HepG2 (cell line): ENCODE results near the gene SPAG9. TPM values are rescaled to one million over a fixed set of nuclear protein-coding genes. Genes with fewer than 3 reads are reported as not detected.

Experiments used
- ATAC-seq: fragments of 200-7000 bp; cut with Tn5 transposase; 3 replicates; pipeline ENCODE4 v1.9.1; 2020; ENCODE audit warnings: mild to moderate bottlenecking, moderate library complexity
- BruUV-seq: library from RNA; stranded (reverse); fragments of 400-500 nt; replicated peaks from 2 replicates; lab custom pipeline; 2021; lab: Mats Ljungman, UMichigan
- CTCF ChIA-PET: fragments of 300-600 bp; formaldehyde crosslinking; extraction: SDS; loops from one replicate; lab custom pipeline; 2021; ENCODE audit warnings: low total read pairs, inconsistent platforms, low intra/inter-chr PET ratio; lab: Yijun Ruan, JAX
- POLR2A ChIA-PET: fragments of 350-600 bp; sonication (Branson Sonifier 250); formaldehyde crosslinking; loops from one replicate; lab custom pipeline; 2020; ENCODE audit warnings: antibody characterized with exemption, inconsistent platforms; lab: Yijun Ruan, JAX
- DNase-seq: peaks from one replicate; pipeline ENCODE4 v3.0.0-alpha.2; 2015; ENCODE audit warnings: low spot score
- FAIRE-seq: peaks from 3 replicates; lab custom pipeline; 2011; peaks lifted over from hg19 to GRCh38; lab: Jason Lieb, UNC
- H2AFZ ChIP-seq: one replicate; pipeline ENCODE4 v1.6.1; 2011; ENCODE audit warnings: low read length, inconsistent platforms
- H3K27ac ChIP-seq: fragments of 300-600 bp; 3 replicates; pipeline ENCODE4 v1.8.0; 2011; ENCODE audit warnings: mixed run types, mild to moderate bottlenecking, mixed read lengths, low read length, inconsistent platforms; ENCODE audit not compliant: insufficient read depth; ENCODE audit errors: extremely low read length
- H3K27me3 ChIP-seq, 2 experiments: fragments of 200-600 bp in 1 of 2; 2 replicates in 1 of 2; 3 replicates in 1 of 2; pipeline versions ENCODE4 v1.6.0 to v1.8.0; 2011; ENCODE audit warnings: low read length in 2 of 2, mild to moderate bottlenecking in 2 of 2, moderate library complexity in 2 of 2, inconsistent platforms in 1 of 2; ENCODE audit not compliant: insufficient read depth in 2 of 2, control insufficient read depth in 1 of 2
- H3K36me3 ChIP-seq, 2 experiments: fragments of 200-600 bp in 1 of 2; replicated peaks in 1 of 2; 2 replicates in 1 of 2; 3 replicates in 1 of 2; pipeline versions ENCODE4 v1.5.1 to v1.8.0; 2011; ENCODE audit warnings: low read length in 2 of 2, inconsistent platforms in 1 of 2; ENCODE audit not compliant: insufficient read depth in 2 of 2, control insufficient read depth in 1 of 2
- H3K4me1 ChIP-seq: 2 replicates; pipeline ENCODE4 v1.5.1; 2012; ENCODE audit warnings: low read length, inconsistent platforms; ENCODE audit not compliant: insufficient read depth
- H3K4me2 ChIP-seq: 2 replicates; pipeline ENCODE4 v1.6.0; 2011; ENCODE audit warnings: low read depth, low read length, inconsistent platforms
- H3K4me3 ChIP-seq, 3 experiments: fragments of 200-600 bp in 1 of 3; sonication (generic), shearing (Covaris generic) in 1 of 3; replicated peaks in 1 of 3; 2 replicates each; pipeline ENCODE4 v1.5.1; 2011 to 2016; ENCODE audit warnings: low read length in 3 of 3, inconsistent platforms in 2 of 3, low read depth in 2 of 3, mild to moderate bottlenecking in 2 of 3, control low read depth in 1 of 3, mixed read lengths in 1 of 3; ENCODE audit not compliant: insufficient read depth in 1 of 3
- H3K79me2 ChIP-seq: one replicate; pipeline ENCODE4 v1.6.1; 2011; ENCODE audit warnings: low read length, inconsistent platforms; ENCODE audit not compliant: insufficient read depth
- H3K9ac ChIP-seq: 2 replicates; pipeline ENCODE4 v1.6.0; 2011; ENCODE audit warnings: mild to moderate bottlenecking, low read depth, low read length, inconsistent platforms; ENCODE audit not compliant: insufficient read depth
- H3K9me3 ChIP-seq: 2 replicates; pipeline ENCODE4 v1.5.1; 2012; ENCODE audit warnings: mild to moderate bottlenecking, low read length
- H4K20me1 ChIP-seq: 2 replicates; pipeline ENCODE4 v1.6.0; 2011; ENCODE audit warnings: inconsistent platforms, mild to moderate bottlenecking, low read length, moderate library complexity; ENCODE audit not compliant: insufficient read depth
- AGO2 ChIP-seq: fragments of 200-400 bp; formaldehyde crosslinking; optimal IDR thresholded peaks from 2 replicates; pipeline ENCODE3; 2017; ENCODE audit warnings: mild to moderate bottlenecking, low read depth, low read length, moderate library complexity
- ARID3A ChIP-seq: IDR thresholded peaks from 2 replicates; pipeline ENCODE4 v1.6.1; 2012; ENCODE audit warnings: low read depth, low read length, improper control_type of control experiment
- CREB1 ChIP-seq, 2 experiments: fragments of 450-650 bp in 1 of 2; IDR thresholded peaks; 2 replicates each; pipeline ENCODE4 v1.6.1; 2016 to 2017; ENCODE audit warnings: control low read depth in 1 of 2, mild to moderate bottlenecking in 1 of 2, missing compliant biosample characterization in 1 of 2, missing genetic modification characterization in 1 of 2
- FOXC1 ChIP-seq: sonication (generic); formaldehyde crosslinking; IDR thresholded peaks from 2 replicates; pipeline ENCODE4 v1.8.0; 2022; ENCODE audit warnings: mild to moderate bottlenecking, missing genetic modification reagents, borderline replicate concordance
- HNRNPLL ChIP-seq: fragments of 200-400 bp; formaldehyde crosslinking; IDR thresholded peaks from 2 replicates; pipeline ENCODE4 v1.6.1; 2017; ENCODE audit warnings: mild to moderate bottlenecking, low read depth, low read length; ENCODE audit not compliant: poor library complexity, severe bottlenecking
- HOMEZ ChIP-seq: IDR thresholded peaks from 2 replicates; pipeline ENCODE4 v1.6.1; 2016; ENCODE audit warnings: low read depth
- KAT7 ChIP-seq: IDR thresholded peaks from 2 replicates; pipeline ENCODE4 v1.6.1; 2018; ENCODE audit warnings: borderline replicate concordance, missing compliant biosample characterization
- MAFF ChIP-seq: IDR thresholded peaks from 2 replicates; pipeline ENCODE4 v1.6.1; 2011; ENCODE audit warnings: low read depth, low read length, improper control_type of control experiment
- RARG ChIP-seq: sonication (generic); formaldehyde crosslinking; IDR thresholded peaks from 2 replicates; pipeline ENCODE4 v1.4.0; 2020; ENCODE audit warnings: low read depth, mild to moderate bottlenecking, missing genetic modification reagents
- RFX1 ChIP-seq: fragments of 450-650 bp; IDR thresholded peaks from 2 replicates; pipeline ENCODE4 v1.6.1; 2017
- SP1 ChIP-seq, 2 experiments: fragments of 450-650 bp in 1 of 2; sonication (generic) in 1 of 2; formaldehyde crosslinking in 1 of 2; IDR thresholded peaks; 2 replicates each; pipeline versions ENCODE4 v1.4.0 to v1.6.1; 2016 to 2020; ENCODE audit warnings: missing genetic modification reagents in 1 of 2
- TEAD3 ChIP-seq: optimal IDR thresholded peaks from 2 replicates; pipeline ENCODE3; 2016; ENCODE audit warnings: borderline replicate concordance
- THAP8 ChIP-seq: sonication (generic); formaldehyde crosslinking; IDR thresholded peaks from 2 replicates; pipeline ENCODE4 v1.5.1; 2020; ENCODE audit warnings: missing genetic modification reagents, mild to moderate bottlenecking, borderline replicate concordance
- ZBTB37 ChIP-seq: sonication (generic); formaldehyde crosslinking; IDR thresholded peaks from 2 replicates; pipeline ENCODE4 v1.4.0; 2020; ENCODE audit warnings: mild to moderate bottlenecking, missing genetic modification reagents
- ZBTB7B ChIP-seq: sonication (generic); formaldehyde crosslinking; IDR thresholded peaks from 2 replicates; pipeline ENCODE4 v1.4.0; 2020; ENCODE audit warnings: missing genetic modification reagents
- ZNF276 ChIP-seq: sonication (generic); formaldehyde crosslinking; IDR thresholded peaks from 2 replicates; pipeline ENCODE4 v1.4.0; 2020; ENCODE audit warnings: mild to moderate bottlenecking, low read depth, missing genetic modification reagents
- WGBS: methylation state at CpG from one replicate; pipeline ENCODE4 v1.1.6; 2017; ENCODE audit warnings: low lambda C conversion rate; 5-methylcytosine and 5-hydroxymethylcytosine counted together
- in situ Hi-C: cut with HindIII; loops from 2 replicates; pipeline ENCODE4 v1.10.0; 2017; ENCODE audit warnings: low pct_unique_long_range_greater_than_20kb; ENCODE audit not compliant: extremely low pct_ligation_motif_present
- intact Hi-C: fragments of 100-400 bp; cut with micrococcal nuclease; formaldehyde crosslinking; loops from one replicate; pipeline ENCODE4 v1.10.0; 2022; ENCODE audit not compliant: unreplicated experiment
- polyA plus RNA-seq, 8 experiments: library from polyadenylated mRNA; depleted of rRNA in 3 of 8; stranded (reverse) in 7 of 8; unstranded in 1 of 8; fragments of >200 nt; fragmentation: Illumina TruSeq in 4 of 8; extraction: Trizol in 4 of 8; gene quantifications; 2 replicates each; pipeline versions ENCODE4 v1.2.1 to v1.2.3, GENCODE V29; 2011 to 2016; ENCODE audit warnings: low read depth in 4 of 8, missing spikeins in 1 of 8, mixed read lengths in 1 of 8; ENCODE audit not compliant: insufficient read depth in 1 of 8
- total RNA-seq, 5 experiments: library from RNA; depleted of rRNA; stranded (reverse); fragments of >200 nt; fragmentation: Illumina TruSeq; extraction: Trizol; gene quantifications; 2 replicates each; pipeline ENCODE4 v1.2.3, GENCODE V29; 2016; ENCODE audit warnings: low read depth in 1 of 5

Gene SPAG9
- total and polyA plus RNA-seq, 2 of the 13 experiments (the other 11 are each of a cell fraction or from before 2014, with no cell fraction given): 43.2 to 78.6 TPM

GRCh38 chr17:50920041-50920410, 200.6 kb downstream of the SPAG9 start:
- Histone ChIP-seq H3K9ac (peak overlapping the region; percentile 30; the same call in 1 of the 2 replicates), H3K4me1 (peaks cover 95% of the 10 kb centered on the region), H2AFZ (no peak overlapping the region), H3K36me3 (no peaks in the 10 kb centered on the region), H3K79me2 (no peaks in the 10 kb centered on the region), H3K9me3 (no peaks in the 10 kb centered on the region), H3K27me3 (0 out of 5 replicates have a peak, but pooled peaks cover 0 to 2% of the 10 kb centered on the region in 2 experiments), H3K4me2 (peak overlapping the region; percentile 77), H4K20me1 (no peaks in the 10 kb centered on the region), H3K27ac (no peak overlapping the region), H3K4me3 (peak overlapping the region in 2 of 3 experiments; percentile 31 to 65; a peak in 2 of 6 replicates)
- FAIRE-seq (no peak), DNase-seq (no peak), ATAC-seq (no peak)
- CTCF ChIA-PET: no interaction called here
- in situ Hi-C loops: no loop called here
- no TSS peak for BruUV-seq
- WGBS: 6% methylated on average over 7 of the region's 8 CpGs
- intact Hi-C loops: no loop called here
- POLR2A ChIA-PET: interaction anchor here (1.2 to 11.0 kb wide), 6 partner anchors 11 to 64 kb away, joined by 3 to 177 read pairs (median 34); partner anchors contain the start of gene TOB1
- TF ChIP-seq RARG (no peak), KAT7 (0 out of 2 replicates have a peak, but pooled peaks have one; percentile 15), ZNF276 (no peak), ZBTB37 (CRISPR knock-in tag) (no peak), CREB1 (IDR thresholded peaks at IDR 0.05) (no peak), CREB1 (CRISPR knock-in tag; IDR thresholded peaks at IDR 0.05) (no peak), THAP8 (CRISPR knock-in tag) (no peak), SP1 (IDR thresholded peaks at IDR 0.05) (no peak), SP1 (CRISPR knock-in tag; IDR thresholded peaks at IDR 0.05) (no peak), RFX1 (no peak; the same call in 1 of the 2 replicates), FOXC1 (CRISPR knock-in tag) (0 out of 2 replicates have a peak, but pooled peaks have one; percentile 59), HNRNPLL (peak; percentile 23), HOMEZ (CRISPR knock-in tag) (0 out of 2 replicates have a peak, but pooled peaks have one; percentile 7), AGO2 (peak; percentile 6), TEAD3 (CRISPR knock-in tag) (peak; percentile 9), ZBTB7B (0 out of 2 replicates have a peak, but pooled peaks have one; percentile 5), MAFF (no peak), ARID3A (no peak)
